ENCODE data around the gene AADACL4. TPM values are rescaled to one million over a fixed set of nuclear protein-coding genes. Genes with fewer than 3 reads are reported as not detected.

Gene AADACL4
- total RNA-seq, 1 experiment from 2014 or later = not detected

DNA sequence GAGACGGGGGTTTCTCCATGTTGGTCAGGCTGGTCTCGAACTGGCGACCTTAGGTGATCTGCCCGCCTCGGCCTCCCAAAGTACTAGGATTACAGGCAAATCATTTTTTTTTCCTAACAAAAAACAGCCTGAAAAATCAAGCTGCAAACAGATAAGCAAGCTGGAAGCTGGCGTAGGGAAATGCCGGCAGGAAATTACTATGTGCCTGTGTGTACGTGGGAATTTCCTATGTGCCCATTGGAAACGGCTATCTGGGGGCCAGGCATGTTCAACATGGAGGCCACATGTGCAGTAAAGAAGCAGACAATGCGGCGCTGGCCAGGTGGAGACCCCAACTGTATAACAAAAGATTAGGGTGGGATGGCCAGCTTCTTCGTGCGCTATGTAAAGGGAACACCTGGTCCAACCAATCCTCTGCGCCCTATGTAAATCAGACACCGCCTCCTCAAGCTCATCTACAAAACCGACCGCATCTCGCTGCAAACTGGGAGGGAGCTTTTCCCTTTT lies 9.1 kb upstream of the AADACL4 start:
- Histone ChIP-seq H3K4me1 (ENCODE audit: control insufficient read depth, insufficient read depth, low read length) (no peaks in the 10 kb centered on the region), H3K27ac (ENCODE audit: low read length) (no peak overlapping the region), H3K36me3 (ENCODE audit: control insufficient read depth, insufficient read depth, low read length) (no peaks in the 10 kb centered on the region), H3K9me3 (ENCODE audit: control insufficient read depth, insufficient read depth, low read depth, low read length) (no peaks in the 10 kb centered on the region; the same call in 1 of the 2 replicates), H3K27me3 (ENCODE audit: control insufficient read depth, insufficient read depth, low read length) (no peaks in the 10 kb centered on the region), H3K4me3 (ENCODE audit: low read depth in 2 of 2, low read length in 2 of 2) (no peak overlapping the region)
- DNase-seq (ENCODE audit: low read depth, low spot score) = no peak
- intact Hi-C loops (cut with micrococcal nuclease; ENCODE audit: unreplicated experiment) = no loop called here
- no peak for TF ChIP-seq POLR2AphosphoS5 (IDR thresholded peaks at IDR 0.05; ENCODE audit: low read depth, low read length)
- no peak for TF ChIP-seq SIN3A (IDR thresholded peaks at IDR 0.05; ENCODE audit: borderline replicate concordance, insufficient read depth, low read depth, low read length)
- TF ChIP-seq, protein P1, sequence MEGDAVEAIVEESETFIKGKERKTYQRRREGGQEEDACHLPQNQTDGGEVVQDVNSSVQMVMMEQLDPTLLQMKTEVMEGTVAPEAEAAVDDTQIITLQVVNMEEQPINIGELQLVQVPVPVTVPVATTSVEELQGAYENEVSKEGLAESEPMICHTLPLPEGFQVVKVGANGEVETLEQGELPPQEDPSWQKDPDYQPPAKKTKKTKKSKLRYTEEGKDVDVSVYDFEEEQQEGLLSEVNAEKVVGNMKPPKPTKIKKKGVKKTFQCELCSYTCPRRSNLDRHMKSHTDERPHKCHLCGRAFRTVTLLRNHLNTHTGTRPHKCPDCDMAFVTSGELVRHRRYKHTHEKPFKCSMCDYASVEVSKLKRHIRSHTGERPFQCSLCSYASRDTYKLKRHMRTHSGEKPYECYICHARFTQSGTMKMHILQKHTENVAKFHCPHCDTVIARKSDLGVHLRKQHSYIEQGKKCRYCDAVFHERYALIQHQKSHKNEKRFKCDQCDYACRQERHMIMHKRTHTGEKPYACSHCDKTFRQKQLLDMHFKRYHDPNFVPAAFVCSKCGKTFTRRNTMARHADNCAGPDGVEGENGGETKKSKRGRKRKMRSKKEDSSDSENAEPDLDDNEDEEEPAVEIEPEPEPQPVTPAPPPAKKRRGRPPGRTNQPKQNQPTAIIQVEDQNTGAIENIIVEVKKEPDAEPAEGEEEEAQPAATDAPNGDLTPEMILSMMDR (IDR thresholded peaks at IDR 0.05) = no peak
- TF ChIP-seq, protein P2, sequence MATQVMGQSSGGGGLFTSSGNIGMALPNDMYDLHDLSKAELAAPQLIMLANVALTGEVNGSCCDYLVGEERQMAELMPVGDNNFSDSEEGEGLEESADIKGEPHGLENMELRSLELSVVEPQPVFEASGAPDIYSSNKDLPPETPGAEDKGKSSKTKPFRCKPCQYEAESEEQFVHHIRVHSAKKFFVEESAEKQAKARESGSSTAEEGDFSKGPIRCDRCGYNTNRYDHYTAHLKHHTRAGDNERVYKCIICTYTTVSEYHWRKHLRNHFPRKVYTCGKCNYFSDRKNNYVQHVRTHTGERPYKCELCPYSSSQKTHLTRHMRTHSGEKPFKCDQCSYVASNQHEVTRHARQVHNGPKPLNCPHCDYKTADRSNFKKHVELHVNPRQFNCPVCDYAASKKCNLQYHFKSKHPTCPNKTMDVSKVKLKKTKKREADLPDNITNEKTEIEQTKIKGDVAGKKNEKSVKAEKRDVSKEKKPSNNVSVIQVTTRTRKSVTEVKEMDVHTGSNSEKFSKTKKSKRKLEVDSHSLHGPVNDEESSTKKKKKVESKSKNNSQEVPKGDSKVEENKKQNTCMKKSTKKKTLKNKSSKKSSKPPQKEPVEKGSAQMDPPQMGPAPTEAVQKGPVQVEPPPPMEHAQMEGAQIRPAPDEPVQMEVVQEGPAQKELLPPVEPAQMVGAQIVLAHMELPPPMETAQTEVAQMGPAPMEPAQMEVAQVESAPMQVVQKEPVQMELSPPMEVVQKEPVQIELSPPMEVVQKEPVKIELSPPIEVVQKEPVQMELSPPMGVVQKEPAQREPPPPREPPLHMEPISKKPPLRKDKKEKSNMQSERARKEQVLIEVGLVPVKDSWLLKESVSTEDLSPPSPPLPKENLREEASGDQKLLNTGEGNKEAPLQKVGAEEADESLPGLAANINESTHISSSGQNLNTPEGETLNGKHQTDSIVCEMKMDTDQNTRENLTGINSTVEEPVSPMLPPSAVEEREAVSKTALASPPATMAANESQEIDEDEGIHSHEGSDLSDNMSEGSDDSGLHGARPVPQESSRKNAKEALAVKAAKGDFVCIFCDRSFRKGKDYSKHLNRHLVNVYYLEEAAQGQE (IDR thresholded peaks at IDR 0.05; ENCODE audit: insufficient read depth in 1 of 2, low read depth in 2 of 2, low read length in 1 of 2) = no peak
- no peak for TF ChIP-seq TCF7L2 (IDR thresholded peaks at IDR 0.05; ENCODE audit: low read depth, low read length)
- POLR2A ChIA-PET = interaction anchor here (0.6 kb wide), 1 partner anchor 722 kb away, joined by 3 read pairs; no protein-coding TSS in a partner anchor
- CTCF ChIA-PET = no interaction called here
- ATAC-seq = no peak
- in situ Hi-C loops (cut with HindIII; ENCODE audit: low pct_unique_long_range_greater_than_20kb, low sequenced_read_pairs) = no loop called here
- BruUV-seq (replicated peaks) = no TSS peak

- ATAC-seq (no peak), DNase-seq (ENCODE audit: low read depth, low spot score) (no peak)
- H3K27ac ChIP-seq (ENCODE audit: low read length) = peak overlapping the region; percentile 31; the same call in 1 of the 2 replicates
- in situ Hi-C loops (cut with HindIII; ENCODE audit: low pct_unique_long_range_greater_than_20kb, low sequenced_read_pairs) = no loop called here
- no peaks in the 10 kb centered on the region for H3K36me3 ChIP-seq (ENCODE audit: control insufficient read depth, insufficient read depth, low read length)
- peaks cover 10% of the 10 kb centered on the region; the same call in 1 of the 2 replicates for H3K9me3 ChIP-seq (ENCODE audit: control insufficient read depth, insufficient read depth, low read depth, low read length)
- POLR2A ChIA-PET = interaction anchor here (0.7 kb wide), 1 partner anchor 412 kb away, joined by 23 read pairs; no protein-coding TSS in a partner anchor
- CTCF ChIA-PET = interaction anchor here (0.6 kb wide), 1 partner anchor 110 kb away, joined by 3 read pairs; no protein-coding TSS in a partner anchor
- TF ChIP-seq SIN3A (IDR thresholded peaks at IDR 0.05; ENCODE audit: borderline replicate concordance, insufficient read depth, low read depth, low read length) (no peak), POLR2AphosphoS5 (IDR thresholded peaks at IDR 0.05; ENCODE audit: low read depth, low read length) (no peak), TCF7L2 (IDR thresholded peaks at IDR 0.05; ENCODE audit: low read depth, low read length) (no peak)
- TF ChIP-seq, protein P2 (IDR thresholded peaks at IDR 0.05; ENCODE audit: insufficient read depth in 1 of 2, low read depth in 2 of 2, low read length in 1 of 2) = no peak
- TF ChIP-seq, protein P1 (IDR thresholded peaks at IDR 0.05) = no peak
- no peak overlapping the region for H3K4me3 ChIP-seq (ENCODE audit: low read depth in 2 of 2, low read length in 2 of 2)
- no TSS peak for BruUV-seq (replicated peaks)
- intact Hi-C loops (cut with micrococcal nuclease; ENCODE audit: unreplicated experiment) = no loop called here
- no peaks in the 10 kb centered on the region for H3K27me3 ChIP-seq (ENCODE audit: control insufficient read depth, insufficient read depth, low read length)
- H3K4me1 ChIP-seq (ENCODE audit: control insufficient read depth, insufficient read depth, low read length) = no peaks in the 10 kb centered on the region
Measured at GRCh38 chr1:12636098-12636950, 7.6 kb upstream of the AADACL4 start.

Data from Panc1 (cell line).